ENCODE measurements around the gene ANKRA2. TPM values are rescaled to one million over a fixed set of nuclear protein-coding genes. Genes with fewer than 3 reads are reported as not detected.

Gene ANKRA2
- total and polyA plus RNA-seq, 2 of the 8 experiments (the other 6 are each of a cell fraction or from before 2014, with no cell fraction given) = 7.0 to 12.6 TPM

- TF ChIP-seq CHD7 (IDR thresholded peaks at IDR 0.05; ENCODE audit: insufficient replicate concordance, low read length) = no peak
- TF ChIP-seq NANOG (IDR thresholded peaks at IDR 0.05; ENCODE audit: insufficient read depth, low read depth, low read length, poor library complexity, severe bottlenecking) = no peak
- TF ChIP-seq TEAD4 (IDR thresholded peaks at IDR 0.05; ENCODE audit: low read depth, low read length) = no peak
- TF ChIP-seq SAP30 (IDR thresholded peaks at IDR 0.05; ENCODE audit: insufficient read depth, insufficient replicate concordance, low read length) = no peak
- no peak for TF ChIP-seq POLR2AphosphoS5 (IDR thresholded peaks at IDR 0.05; ENCODE audit: low read depth, low read length)
- no peak for TF ChIP-seq RAD21 (IDR thresholded peaks at IDR 0.05 in 1 of 2, conservative IDR thresholded peaks at IDR 0.05 in 1 of 2; ENCODE audit: low read depth in 2 of 2, low read length in 2 of 2)
- TF ChIP-seq SP2 (IDR thresholded peaks at IDR 0.05; ENCODE audit: low read length) = no peak
- no peak for TF ChIP-seq ZNF274 (IDR thresholded peaks at IDR 0.05; ENCODE audit: borderline replicate concordance, extremely low read depth, low read length)
Observed at GRCh38 chr5:73531356-73531755, 34.1 kb downstream of the ANKRA2 start (continued).

Measured in H1 (cell line).